HG02884 (cell line): ENCODE data around the gene BRSK2.
"Not testable (repeated sequence)": the region's sequence is repeated elsewhere in the genome, so short reads cannot be mapped to it uniquely, and the experiment has no call there.

Experiments
- ATAC-seq: cut with Tn5 transposase; IDR thresholded peaks from one replicate; pipeline ENCODE4 v1.9.1; 2021; ENCODE audit warnings: mild to moderate bottlenecking, moderate library complexity; ENCODE audit not compliant: unreplicated experiment

The BRSK2 gene

DNA sequence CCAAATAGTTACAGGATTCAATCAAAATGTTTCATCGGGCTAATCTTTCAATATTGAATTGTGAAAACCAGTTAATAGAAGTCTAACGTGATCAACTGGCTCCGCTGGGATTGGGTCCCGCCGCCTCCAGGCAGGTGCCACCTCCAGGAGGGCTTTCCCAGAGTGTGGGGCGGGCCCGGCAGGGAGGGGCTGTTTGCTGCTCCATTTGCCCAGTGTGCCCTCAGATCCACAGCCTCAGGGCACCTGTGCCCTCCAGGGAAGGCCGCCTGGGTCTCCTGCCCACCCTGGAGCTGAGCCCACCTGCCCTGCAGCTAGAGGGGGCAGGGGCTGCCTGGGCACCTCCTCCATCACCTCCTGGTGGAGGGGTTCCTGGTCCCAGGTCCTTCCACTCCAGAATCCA lies 17.9 kb downstream of the BRSK2 start:
- no peak for ATAC-seq

DNA sequence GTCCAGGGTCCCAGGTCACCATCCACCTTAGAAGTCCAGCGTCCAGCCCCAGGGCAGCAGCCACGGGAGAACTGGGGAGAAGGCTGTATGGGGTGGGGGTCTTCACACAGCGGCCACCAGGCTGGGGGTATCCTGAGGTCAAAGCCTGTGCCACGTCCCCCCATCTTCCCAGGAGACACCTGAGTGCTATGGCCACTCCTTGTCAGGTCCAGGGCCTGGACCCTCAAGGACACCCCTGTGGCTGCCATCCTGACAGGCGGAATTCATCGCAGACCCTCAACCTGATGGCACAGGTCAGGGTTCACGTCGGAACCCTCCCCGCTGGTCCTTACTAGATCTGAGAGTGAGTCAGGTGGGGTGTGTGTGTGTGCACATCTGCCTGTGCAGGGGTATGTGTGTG lies 18.6 kb downstream of the BRSK2 start:
- ATAC-seq, result no peak

DNA sequence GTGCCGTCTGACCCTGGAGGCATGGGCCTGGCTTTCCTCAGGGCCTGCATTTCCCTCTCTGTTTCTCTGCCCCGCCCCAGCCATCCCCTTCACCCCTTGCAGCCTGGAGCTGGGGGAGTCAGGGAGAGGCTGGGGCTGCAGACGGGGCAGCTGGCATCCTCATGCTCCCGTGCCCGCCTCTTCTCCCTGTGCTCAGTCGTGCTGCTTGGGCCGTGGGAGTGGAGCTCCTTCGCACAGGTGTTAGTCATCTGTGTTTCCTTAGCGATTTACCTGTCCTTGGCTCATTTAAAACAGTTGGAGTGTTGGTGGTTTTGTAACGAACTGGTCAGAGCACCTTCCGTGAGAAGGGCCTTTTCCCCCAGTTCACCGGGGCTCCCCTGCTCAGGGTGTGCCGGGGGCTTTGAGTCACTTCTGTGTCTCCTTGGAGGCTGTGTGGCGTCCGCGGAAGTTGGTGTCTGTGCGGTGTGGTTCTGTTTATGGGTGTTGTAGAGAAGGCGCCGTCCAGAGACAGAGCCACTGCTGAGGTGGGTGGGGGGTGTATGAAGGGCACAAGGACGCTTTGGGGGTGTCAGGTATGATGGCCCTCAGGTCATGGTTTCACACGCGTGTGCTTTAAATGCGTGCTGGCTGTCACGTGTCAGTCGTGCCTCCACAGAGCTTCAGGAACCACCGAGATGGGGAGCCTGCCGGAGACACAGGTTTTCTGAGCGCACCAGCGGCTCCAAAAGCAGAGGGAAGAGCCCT lies 19.5 kb downstream of the BRSK2 start:
- ATAC-seq, result no peak

DNA sequence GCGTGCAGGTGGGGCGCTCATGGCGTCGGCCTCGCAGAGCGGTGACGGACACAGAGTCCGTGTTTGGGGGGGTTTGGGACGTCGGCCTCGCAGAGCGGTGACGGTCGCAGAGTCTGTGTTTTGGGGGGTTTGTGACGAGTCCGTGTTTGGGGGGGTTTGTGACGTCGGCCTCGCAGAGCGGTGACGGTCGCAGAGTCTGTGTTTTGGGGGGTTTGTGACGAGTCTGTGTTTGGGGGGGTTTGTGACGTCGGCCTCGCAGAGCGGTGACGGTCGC lies 20.1 kb downstream of the BRSK2 start:
- not testable (repeated sequence) for ATAC-seq

DNA sequence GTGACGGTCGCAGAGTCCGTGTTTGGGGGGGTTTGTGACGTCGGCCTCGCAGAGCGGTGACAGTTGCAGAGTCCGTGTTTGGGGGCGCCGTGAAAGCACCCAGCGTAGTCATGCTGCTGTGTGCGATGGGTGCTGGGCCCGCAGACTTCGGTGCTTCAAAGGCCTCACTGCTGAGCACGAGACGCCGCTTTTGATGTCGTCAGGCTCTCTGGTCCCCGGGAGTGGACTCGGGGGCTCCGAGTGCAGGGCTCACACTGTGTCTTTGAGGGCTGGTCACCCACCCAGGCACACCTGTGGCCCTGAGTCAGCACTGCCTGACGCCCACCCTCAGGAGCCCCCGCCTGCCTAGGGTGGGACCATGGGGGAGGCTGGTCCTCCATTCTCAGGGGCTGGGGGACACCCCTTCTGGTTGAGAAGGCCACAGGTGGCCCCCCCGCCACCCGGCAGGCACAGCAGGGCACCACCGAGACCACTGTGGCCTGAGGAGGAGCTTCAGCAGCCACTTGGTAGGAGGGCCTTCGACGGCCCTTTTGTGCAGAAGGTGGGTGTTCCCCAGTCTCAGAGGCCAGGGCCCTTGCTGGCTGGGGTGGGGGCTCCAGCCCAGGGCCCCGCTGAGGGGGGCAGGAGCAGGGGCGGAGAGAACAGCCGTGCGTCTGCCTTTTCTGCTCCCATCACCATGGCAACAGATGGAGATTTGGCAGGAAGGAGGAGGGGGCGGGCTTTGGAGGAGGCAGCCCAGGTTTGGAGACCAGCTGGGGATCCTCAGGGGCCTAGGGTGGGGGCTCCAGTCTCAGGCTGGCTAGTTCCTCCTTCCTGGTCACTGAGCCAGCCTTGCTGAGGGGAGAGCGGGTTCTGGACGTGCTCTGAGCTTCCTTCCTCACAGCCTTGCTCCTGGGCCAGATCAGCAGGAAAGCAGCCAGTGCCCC lies 20.9 kb downstream of the BRSK2 start:
- no peak for ATAC-seq

DNA sequence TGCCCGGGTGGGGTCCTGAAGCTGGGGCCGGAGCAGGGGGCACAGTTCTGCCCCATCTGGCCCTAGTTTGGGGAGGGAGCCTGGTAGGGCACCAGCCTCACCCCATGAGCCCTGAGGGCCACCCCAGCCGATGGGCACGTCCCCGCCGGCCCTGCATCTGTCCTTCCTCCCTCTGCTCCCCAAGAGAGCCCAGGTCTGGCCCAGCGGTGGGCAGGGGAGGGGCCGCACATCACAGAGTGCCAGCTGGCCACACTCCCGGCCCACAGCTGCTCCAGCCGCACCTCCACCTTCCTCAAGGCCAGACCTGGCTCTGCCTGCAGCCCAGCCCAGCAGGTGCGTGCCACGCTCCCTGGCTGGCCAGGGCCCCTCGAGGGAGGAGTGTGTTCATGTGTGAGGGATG lies 21.6 kb downstream of the BRSK2 start:
- no peak for ATAC-seq

DNA sequence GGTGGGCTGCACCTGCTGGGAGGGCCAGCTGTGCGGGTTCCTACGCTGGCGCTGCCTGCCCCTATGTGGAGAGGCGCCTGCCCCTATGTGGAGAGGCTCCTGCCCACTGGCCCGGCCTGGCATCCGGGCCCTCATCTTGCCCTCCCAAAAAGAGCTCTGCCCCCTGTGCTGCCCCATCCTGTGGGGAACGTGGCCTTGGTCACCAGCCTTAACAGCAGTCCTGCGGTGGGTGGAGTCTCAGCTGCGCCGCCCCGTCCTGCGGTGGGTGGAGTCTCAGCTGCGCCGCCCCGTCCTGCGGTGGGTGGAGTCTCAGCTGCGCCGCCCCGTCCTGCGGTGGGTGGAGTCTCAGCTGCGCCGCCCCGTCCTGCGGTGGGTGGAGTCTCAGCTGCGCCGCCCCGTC lies 22.0 kb downstream of the BRSK2 start:
- not testable (repeated sequence) for ATAC-seq

DNA sequence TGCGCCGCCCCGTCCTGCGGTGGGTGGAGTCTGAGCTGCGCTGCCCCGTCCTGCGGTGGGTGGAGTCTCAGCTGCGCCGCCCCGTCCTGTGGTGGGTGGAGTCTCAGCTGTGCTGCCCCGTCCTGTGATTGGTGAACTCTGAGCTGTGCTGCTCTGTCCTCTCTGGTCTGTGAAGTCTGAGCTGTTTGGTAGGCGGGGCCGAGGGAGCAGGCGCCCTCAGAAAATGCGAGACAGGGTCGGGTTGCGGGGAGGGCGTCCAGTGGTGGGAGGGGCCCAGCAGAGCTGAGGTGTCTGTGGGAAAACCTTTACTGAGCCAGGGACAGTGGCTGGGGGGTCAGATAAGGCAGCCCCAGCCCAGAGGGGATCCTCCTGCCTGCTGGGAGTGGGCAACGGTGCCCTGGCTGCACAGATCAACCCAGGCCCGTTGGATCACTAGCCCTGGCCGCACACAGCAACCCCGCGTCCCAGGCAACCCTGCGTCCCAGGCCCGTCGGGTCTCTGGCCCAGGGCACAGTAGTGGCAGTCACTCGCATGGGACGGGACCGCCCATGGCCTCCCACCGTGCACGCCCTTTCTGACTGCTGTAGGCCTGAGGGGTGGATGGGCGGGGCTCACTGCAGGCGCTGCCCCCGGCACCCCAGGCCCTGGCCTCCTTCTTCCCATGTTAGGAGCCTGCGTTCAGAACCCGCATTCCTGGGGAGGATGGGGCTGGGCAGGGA lies 22.8 kb downstream of the BRSK2 start:
- ATAC-seq, result no peak

DNA sequence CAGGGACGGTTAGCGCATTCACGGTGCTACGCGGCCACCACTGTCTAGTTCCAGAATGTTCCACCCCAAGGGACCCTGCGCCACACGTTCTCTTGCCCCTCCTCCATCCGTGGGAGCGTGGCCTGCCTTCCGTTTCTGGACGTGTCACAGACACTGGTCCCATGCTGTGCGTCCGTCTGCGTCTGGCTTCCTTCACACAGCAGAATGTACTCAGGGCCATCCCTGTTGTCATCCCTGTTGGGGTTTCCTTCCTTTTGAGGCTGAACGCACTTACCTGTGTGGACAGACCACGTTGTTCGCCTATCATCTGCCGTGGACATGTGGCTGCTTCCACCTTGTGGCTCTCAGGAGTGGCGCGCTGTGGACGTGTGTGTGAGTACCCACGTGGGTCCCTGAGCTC lies 24.9 kb downstream of the BRSK2 start:
- ATAC-seq, result no peak

DNA sequence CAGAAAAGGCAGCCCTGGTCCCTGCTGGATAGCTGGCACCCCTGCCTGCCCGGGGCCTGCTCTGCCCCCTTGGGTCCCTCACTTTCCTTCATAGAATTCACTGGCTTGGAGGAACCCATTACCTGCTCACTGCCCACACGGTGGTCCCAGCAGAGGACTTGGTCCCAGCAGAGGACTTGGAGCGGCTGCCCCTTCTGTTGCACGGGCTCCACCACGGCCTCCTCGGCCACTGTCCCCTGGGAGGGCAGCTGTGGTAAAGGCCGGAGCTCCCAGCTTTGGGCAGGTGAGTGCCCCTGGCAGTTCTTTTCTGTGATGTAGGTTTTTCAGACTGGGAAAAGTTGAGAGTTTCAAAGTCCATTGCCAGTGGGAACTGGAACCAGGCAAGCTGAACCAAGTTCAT lies 25.9 kb downstream of the BRSK2 start:
- ATAC-seq, result no peak

DNA sequence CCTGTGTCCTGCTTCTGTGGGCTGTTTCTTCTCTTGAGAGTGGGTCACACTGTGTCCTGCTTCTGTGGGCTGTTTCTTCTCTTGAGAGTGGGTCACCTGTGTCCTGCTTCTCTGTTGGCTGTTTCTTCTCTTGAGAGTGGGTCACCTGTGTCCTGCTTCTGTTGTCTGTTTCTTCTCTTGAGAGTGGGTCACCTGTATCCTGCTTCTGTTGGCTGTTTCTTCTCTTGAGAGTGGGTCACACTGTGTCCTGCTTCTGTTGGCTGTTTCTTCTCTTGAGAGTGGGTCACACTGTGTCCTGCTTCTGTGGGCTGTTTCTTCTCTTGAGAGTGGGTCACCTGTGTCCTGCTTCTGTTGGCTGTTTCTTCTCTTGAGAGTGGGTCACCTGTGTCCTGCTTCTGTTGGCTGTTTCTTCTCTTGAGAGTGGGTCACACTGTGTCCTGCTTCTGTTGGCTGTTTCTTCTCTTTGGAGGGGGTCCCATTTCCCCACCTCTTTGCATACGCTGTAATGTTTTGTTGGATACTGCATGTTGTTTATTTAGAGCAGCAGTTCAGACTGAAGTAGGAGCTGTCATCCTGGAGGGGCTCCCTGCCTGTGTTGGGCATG lies 28.6 kb downstream of the BRSK2 start:
- not testable (repeated sequence) for ATAC-seq

DNA sequence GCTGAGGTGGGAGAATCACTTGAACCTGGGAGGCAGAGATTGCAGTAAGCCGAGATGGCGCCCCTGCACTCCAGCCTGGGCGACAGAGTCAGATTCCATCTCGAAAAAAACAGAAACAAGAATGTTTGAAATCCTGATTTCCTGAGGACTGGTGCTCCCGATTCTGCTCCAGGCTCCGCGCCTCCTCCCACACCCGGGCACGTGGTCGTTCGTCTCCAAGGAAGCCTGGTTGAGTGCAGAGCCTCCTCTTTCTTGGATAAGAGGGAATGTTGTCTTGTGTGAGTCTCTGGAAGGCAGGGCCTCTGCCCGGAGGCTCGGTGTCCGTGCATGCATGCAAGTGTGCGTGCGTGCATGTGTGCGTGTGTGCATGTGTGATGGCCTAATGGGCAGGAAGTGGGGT lies 30.1 kb downstream of the BRSK2 start:
- no peak for ATAC-seq

DNA sequence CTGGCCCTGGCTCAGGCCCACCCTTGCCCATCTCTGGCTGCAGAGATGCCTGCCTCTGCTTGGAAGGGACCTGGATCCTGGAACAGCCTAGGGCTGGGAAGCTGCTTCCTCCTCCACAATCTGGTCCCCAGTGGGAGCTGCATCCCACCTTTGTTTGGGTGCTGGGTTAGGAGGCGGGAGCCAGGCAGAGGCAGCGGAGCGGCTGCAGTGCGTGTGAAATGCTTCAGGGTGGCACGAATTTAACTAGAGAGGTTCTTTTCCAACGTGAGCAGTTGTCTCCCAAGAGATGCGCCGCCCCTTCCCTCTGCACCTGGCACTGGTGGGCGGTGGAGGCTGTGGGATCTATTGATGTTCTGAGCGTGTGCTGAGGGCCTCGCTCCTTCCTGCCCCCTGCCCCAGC lies 31.6 kb downstream of the BRSK2 start:
- no peak for ATAC-seq

DNA sequence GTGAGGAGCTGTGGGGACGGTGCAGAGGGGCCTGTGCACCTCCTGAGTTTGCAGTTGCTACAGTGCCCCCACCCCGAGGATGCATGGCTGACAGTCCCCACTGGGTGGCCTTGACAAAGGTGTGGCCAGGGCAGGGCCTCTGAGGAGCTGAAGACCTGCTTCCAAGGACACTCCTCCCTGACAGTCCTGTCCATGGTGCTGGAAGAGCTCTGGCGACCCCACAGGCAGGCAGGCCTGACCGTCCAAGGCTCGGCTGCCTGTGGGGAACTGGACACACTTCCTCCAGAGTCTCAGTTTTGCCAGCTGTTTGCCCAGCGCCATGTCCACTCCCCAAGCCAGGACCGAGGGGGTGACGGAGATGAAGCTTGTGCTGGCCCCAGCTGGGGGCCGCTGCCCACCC lies 32.7 kb downstream of the BRSK2 start:
- ATAC-seq, result no peak

DNA sequence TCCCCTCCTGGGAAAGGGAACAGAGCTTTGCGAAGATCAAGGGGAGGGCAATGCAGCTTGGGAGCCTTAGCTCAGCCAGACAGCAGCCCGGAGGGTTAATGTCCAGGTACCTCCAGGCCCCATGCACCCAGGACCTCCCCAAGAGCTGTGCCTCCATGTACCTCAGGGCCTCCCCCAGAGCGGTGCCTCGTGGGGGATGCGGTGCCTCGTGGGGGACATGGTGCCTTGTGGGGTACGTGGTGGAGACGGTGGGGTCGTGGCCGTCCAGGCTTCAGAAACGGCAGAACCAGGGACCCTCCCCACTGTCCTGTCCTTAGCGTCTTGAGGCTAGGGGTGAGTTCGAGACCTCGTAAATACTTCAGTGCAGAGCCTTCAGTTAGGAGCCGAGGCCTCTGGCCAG lies 33.2 kb downstream of the BRSK2 start:
- ATAC-seq, result no peak

DNA sequence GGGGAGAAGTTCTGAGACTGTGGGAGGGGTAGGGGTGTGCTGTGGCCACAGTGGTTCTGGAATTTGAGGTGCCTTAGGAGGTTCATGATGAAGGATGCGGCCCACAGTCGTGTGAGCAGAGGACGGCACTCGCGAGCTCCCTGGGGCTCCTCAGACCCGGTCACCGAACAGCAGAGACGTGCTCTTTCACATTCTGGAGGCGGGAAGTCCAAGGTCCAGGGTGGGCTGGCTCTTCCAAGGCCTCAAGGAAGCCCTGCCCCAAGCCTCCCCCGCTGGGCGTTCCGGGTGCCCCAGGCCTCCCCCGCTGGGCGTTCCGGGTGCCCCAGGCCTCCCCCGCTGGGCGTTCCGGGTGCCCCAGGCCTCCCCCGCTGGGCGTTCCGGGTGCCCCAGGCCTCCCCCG lies 33.7 kb downstream of the BRSK2 start:
- ATAC-seq, result not testable (repeated sequence)

DNA sequence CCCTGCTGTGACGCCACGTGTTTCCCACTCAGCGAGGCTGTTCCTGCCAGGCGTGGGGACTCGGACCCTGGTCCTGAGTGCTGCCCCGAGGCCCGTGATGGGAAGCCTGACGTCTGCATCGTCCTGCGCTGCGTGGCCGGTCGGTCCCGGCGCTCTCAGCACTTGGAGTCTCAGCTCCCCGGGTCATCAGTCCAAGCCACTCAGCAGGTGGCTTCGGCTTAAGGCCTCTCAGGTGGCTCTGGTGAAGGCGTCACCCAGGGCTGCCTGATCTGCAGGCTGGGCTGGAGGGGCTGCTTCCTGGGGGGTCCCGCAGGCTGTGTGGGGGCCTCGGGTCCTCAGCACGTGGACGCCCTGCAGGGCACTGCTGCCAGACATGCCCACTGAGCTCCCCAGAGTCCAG lies 35.3 kb downstream of the BRSK2 start:
- ATAC-seq, result no peak

DNA sequence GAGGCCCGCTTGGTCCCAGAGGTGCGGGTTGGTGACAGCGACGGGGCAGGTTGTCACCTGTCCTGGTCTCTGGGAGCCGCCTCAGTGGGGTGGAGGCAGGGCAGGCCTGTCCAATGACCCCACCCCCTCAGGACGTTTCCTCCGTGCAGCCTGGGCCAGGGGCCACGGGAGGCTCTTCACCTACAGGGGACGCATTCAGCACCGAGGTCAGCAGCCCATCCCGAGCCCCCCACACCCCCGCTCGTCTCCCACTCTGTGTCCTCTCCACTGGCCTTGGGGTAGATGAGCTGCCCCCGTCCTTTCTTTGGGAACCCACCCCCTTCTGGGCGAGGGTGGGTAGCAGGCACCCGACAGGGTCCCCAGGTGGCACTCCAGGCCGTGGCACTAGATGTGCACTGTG lies 35.7 kb downstream of the BRSK2 start:
- ATAC-seq, result no peak

DNA sequence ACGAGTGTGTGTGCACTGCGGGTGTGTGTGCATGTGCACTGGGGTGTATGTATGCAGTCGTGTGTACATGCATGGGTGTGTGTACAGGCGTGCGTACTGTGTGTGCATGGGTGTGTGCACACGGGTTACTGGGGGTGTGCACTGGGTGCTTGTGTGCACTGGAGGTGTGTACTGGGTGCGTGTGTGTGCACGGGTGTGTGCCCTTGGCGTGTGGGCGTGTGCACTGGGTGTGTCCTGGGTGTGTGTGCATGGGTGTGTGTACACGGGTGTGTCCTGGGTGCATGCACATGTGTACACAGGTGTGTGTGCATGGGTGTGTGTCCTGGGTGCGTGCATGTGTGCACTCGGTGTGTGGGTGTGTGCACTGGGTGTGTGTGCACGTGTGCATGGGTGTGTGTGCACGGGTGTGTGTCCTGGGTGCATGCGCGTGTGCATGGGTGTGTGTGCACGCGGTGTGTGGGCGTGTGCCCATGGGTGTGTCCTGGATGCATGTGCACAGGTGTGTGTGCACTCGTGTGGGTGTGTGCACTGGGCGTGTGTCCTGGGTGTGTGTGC lies 39.1 kb downstream of the BRSK2 start:
- no peak for ATAC-seq

DNA sequence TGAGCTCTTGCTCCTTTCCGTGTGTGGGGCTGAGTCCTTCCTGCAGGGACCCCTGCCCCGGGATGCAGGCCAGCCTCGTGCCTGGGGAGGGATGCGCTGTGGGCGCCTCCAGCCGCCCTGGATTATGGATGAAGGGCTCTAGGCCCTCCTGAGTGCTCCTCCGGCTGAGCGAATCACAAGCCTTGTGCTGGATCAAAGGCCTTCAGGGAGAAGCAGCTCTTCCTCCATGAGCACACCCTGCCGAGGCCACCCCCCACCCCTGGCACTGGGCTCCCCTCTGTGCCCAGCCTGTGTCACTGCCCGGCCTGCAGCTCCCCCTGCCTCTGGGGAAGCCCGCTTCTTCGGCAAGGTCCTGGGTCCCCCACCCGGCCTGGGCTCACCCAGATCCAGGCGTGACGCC lies 43.8 kb downstream of the BRSK2 start:
- no peak for ATAC-seq

DNA sequence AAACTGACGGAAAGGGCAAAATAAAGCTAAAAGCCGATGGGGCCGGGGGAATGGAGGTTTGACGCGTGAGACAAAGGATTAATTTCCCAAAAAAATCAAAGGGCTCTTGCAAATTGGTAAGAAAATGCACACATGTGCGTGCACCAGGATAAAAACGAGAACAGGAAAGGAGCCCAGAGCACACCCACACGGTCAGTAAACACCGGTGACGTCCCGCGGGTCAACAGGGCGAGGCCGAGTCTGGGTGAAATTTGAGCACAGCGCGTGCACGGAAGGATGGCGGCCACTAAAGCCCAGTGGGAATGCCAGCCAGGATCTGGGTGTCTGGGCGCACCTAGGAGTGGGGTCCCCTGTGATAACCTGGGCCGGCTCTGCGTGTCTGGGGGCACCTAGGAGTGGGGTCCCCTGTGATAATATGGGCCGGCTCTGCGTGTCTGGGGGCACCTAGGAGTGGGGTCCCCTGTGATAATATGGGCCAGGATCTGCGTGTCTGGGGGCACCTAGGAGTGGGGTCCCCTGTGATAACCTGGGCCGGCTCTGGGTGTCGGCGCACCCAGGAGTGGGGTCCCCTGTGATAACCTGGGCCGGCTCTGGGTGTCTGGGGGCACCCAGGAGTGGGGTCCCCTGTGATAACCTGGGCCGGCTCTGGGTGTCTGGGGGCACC lies 44.4 kb downstream of the BRSK2 start:
- ATAC-seq, result no peak
